SK-N-SH (cell line): ENCODE results near the gene MXI1. TPM values are rescaled to one million over a fixed set of nuclear protein-coding genes. Genes with fewer than 3 reads are reported as not detected.

Source experiments
- CTCF ChIA-PET: fragments of 300-600, 350-600 bp; formaldehyde crosslinking; extraction: SDS; loops from one replicate; lab custom pipeline; 2021; lab: Yijun Ruan, JAX
- POLR2A ChIA-PET: fragments of 350-600 bp; sonication (Branson Sonifier 250); formaldehyde crosslinking; extraction: SDS; loops from one replicate; lab custom pipeline; 2020; ENCODE audit warnings: antibody characterized with exemption, inconsistent platforms; lab: Yijun Ruan, JAX
- DNase-seq: peaks from one replicate; pipeline ENCODE4 v3.0.0; 2012
- H2AFZ ChIP-seq: fragments of 200-600 bp; sonication (generic); 2 replicates; pipeline ENCODE4 v1.8.1; 2016; ENCODE audit warnings: antibody characterized with exemption, mild to moderate bottlenecking, low read depth
- H3F3A ChIP-seq: fragments of 200-600 bp; sonication (generic); replicated peaks from 2 replicates; pipeline ENCODE3; 2016; ENCODE audit warnings: antibody characterized with exemption, mild to moderate bottlenecking; ENCODE audit not compliant: insufficient read depth
- H3K27ac ChIP-seq, 2 experiments: fragments of 200-500 bp in 1 of 2; fragments of 200-600 bp in 1 of 2; sonication (Bioruptor generic) in 1 of 2; sonication (generic), shearing (Covaris generic) in 1 of 2; 2 replicates each; pipeline versions ENCODE4 v1.5.1 to v1.6.1; 2014 to 2016; ENCODE audit warnings: low read depth in 2 of 2, inconsistent platforms in 1 of 2, low read length in 1 of 2, mild to moderate bottlenecking in 1 of 2, mixed read lengths in 1 of 2
- H3K27me3 ChIP-seq: fragments of 200-600 bp; sonication (generic), shearing (Covaris generic); 2 replicates; pipeline ENCODE4 v1.6.1; 2016; ENCODE audit warnings: mixed run types; ENCODE audit not compliant: insufficient read depth
- H3K36me3 ChIP-seq, 2 experiments: fragments of 200-500 bp in 1 of 2; fragments of 200-600 bp in 1 of 2; sonication (Bioruptor generic) in 1 of 2; sonication (generic) in 1 of 2; replicated peaks in 1 of 2; 2 replicates each; pipeline versions ENCODE3 to v1.5.1; 2014 to 2016; ENCODE audit warnings: low read length in 1 of 2, mild to moderate bottlenecking in 1 of 2; ENCODE audit not compliant: insufficient read depth in 2 of 2, control insufficient read depth in 1 of 2
- H3K4me1 ChIP-seq, 2 experiments: fragments of 200-500 bp in 1 of 2; fragments of 200-600 bp in 1 of 2; sonication (Bioruptor generic) in 1 of 2; sonication (generic), shearing (Covaris generic) in 1 of 2; 2 replicates each; pipeline versions ENCODE4 v1.5.1 to v1.6.1; 2014 to 2016; ENCODE audit warnings: low read depth in 1 of 2, low read length in 1 of 2, mixed run types in 1 of 2; ENCODE audit not compliant: insufficient read depth in 2 of 2, control insufficient read depth in 1 of 2
- H3K4me2 ChIP-seq: fragments of 200-600 bp; sonication (generic), shearing (Covaris generic); 2 replicates; pipeline ENCODE4 v1.6.1; 2017; ENCODE audit warnings: mixed run types
- H3K4me3 ChIP-seq, 2 experiments: fragments of 200-500 bp in 1 of 2; fragments of 200-600 bp in 1 of 2; sonication (Bioruptor generic) in 1 of 2; sonication (generic), shearing (Covaris generic) in 1 of 2; 2 replicates each; pipeline versions ENCODE4 v1.5.1 to v1.8.1; 2014 to 2016; ENCODE audit warnings: low read depth in 2 of 2, inconsistent platforms in 1 of 2, low read length in 1 of 2, mild to moderate bottlenecking in 1 of 2, mixed read lengths in 1 of 2, moderate library complexity in 1 of 2
- H3K79me2 ChIP-seq: fragments of 200-600 bp; sonication (generic); 2 replicates; pipeline ENCODE4 v1.8.1; 2017; ENCODE audit warnings: mild to moderate bottlenecking; ENCODE audit not compliant: insufficient read depth
- H3K9ac ChIP-seq: fragments of 200-600 bp; sonication (generic); 2 replicates; pipeline ENCODE4 v1.6.1; 2017; ENCODE audit warnings: mixed run types
- H3K9me2 ChIP-seq: fragments of 200-600 bp; sonication (generic); 2 replicates; pipeline ENCODE4 v1.6.1; 2017; ENCODE audit warnings: mixed run types
- H3K9me3 ChIP-seq: fragments of 200-600 bp; sonication (generic); 2 replicates; pipeline ENCODE4 v1.6.1; 2017; ENCODE audit warnings: mixed run types, mild to moderate bottlenecking, moderate library complexity
- H4K20me1 ChIP-seq: fragments of 200-600 bp; sonication (generic); 2 replicates; pipeline ENCODE4 v1.6.1; 2017; ENCODE audit warnings: mild to moderate bottlenecking, mixed run types; ENCODE audit not compliant: insufficient read depth
- EP300 ChIP-seq, 2 experiments: IDR thresholded peaks; 2 replicates each; pipeline versions ENCODE4 v1.4.0 to v1.6.1; 2012; ENCODE audit warnings: borderline replicate concordance in 1 of 2, low read depth in 1 of 2, low read length in 1 of 2
- EZH2phosphoT487 ChIP-seq: fragments of 200-600 bp; sonication (generic); IDR thresholded peaks from 2 replicates; pipeline ENCODE4 v1.6.1; 2017; ENCODE audit warnings: low read depth, mixed run types, mild to moderate bottlenecking, antibody characterized with exemption, moderate library complexity, borderline replicate concordance
- FOSL2 ChIP-seq: IDR thresholded peaks from 2 replicates; pipeline ENCODE4 v1.4.0; 2012; ENCODE audit warnings: low read depth, mild to moderate bottlenecking, moderate library complexity, borderline replicate concordance
- FOXJ3 ChIP-seq: sonication (generic); formaldehyde crosslinking; IDR thresholded peaks from 2 replicates; pipeline ENCODE4 v1.5.1; 2020; ENCODE audit warnings: mild to moderate bottlenecking, missing genetic modification reagents
- GABPA ChIP-seq: IDR thresholded peaks from 2 replicates; pipeline ENCODE4 v1.4.0; 2012; ENCODE audit warnings: low read depth, mild to moderate bottlenecking
- IRF3 ChIP-seq: fragments of 150-350 bp; IDR thresholded peaks from 2 replicates; pipeline ENCODE4 v1.6.1; 2016; ENCODE audit warnings: mild to moderate bottlenecking, low read depth, low read length
- MEF2A ChIP-seq: IDR thresholded peaks from 2 replicates; pipeline ENCODE4 v1.4.0; 2012; ENCODE audit warnings: low read depth, borderline replicate concordance
- MXI1 ChIP-seq: IDR thresholded peaks from 2 replicates; pipeline ENCODE4 v1.6.1; 2012; ENCODE audit warnings: mild to moderate bottlenecking, low read depth, low read length, improper control_type of control experiment
- NRF1 ChIP-seq: IDR thresholded peaks from 2 replicates; pipeline ENCODE4 v1.6.1; 2012; ENCODE audit warnings: low read depth, mild to moderate bottlenecking, low read length
- RAD21 ChIP-seq: IDR thresholded peaks from 2 replicates; pipeline ENCODE4 v1.6.1; 2012; ENCODE audit warnings: mild to moderate bottlenecking, low read length
- RCOR1 ChIP-seq: fragments of 150-350 bp; IDR thresholded peaks from 2 replicates; pipeline ENCODE4 v1.6.1; 2017; ENCODE audit warnings: antibody characterized with exemption, low read length
- RFX5 ChIP-seq: IDR thresholded peaks from 2 replicates; pipeline ENCODE4 v1.6.1; 2012; ENCODE audit warnings: mild to moderate bottlenecking, improper control_type of control experiment, low read length
- RXRA ChIP-seq: IDR thresholded peaks from 2 replicates; pipeline ENCODE4 v1.4.0; 2012; ENCODE audit warnings: low read depth, mild to moderate bottlenecking, borderline replicate concordance
- TCF12 ChIP-seq: IDR thresholded peaks from 2 replicates; pipeline ENCODE4 v1.4.0; 2012
- TEAD4 ChIP-seq: IDR thresholded peaks from 2 replicates; pipeline ENCODE4 v1.4.0; 2012; ENCODE audit warnings: mild to moderate bottlenecking, borderline replicate concordance; ENCODE audit not compliant: insufficient read depth
- USF1 ChIP-seq: IDR thresholded peaks from 2 replicates; pipeline ENCODE4 v1.4.0; 2012; ENCODE audit warnings: low read depth, borderline replicate concordance
- WGBS: methylation state at CpG from one replicate; pipeline ENCODE4 v1.1.6; 2017; ENCODE audit warnings: low lambda C conversion rate; 5-methylcytosine and 5-hydroxymethylcytosine counted together
- polyA plus RNA-seq, 3 experiments: library from polyadenylated mRNA; depleted of rRNA; stranded (reverse); fragments of >200 nt; gene quantifications; 2 replicates each; pipeline ENCODE4 v1.2.3, GENCODE V29; 2012
- TF ChIP-seq, protein P1 (sequence below): IDR thresholded peaks from 2 replicates; pipeline ENCODE4 v1.4.0; 2012; ENCODE audit warnings: low read depth
- TF ChIP-seq, protein P2 (sequence below): fragments of 200-600 bp; sonication (generic); IDR thresholded peaks from 2 replicates; pipeline ENCODE4 v1.6.1; 2017; ENCODE audit warnings: antibody characterized with exemption, mild to moderate bottlenecking, moderate library complexity
- TF ChIP-seq, protein P3 (sequence below): IDR thresholded peaks from 2 replicates; pipeline ENCODE4; 2012
- TF ChIP-seq, protein P4 (sequence below): fragments of 150-350 bp; IDR thresholded peaks from 2 replicates; pipeline ENCODE4 v1.6.1; 2017; ENCODE audit warnings: antibody characterized with exemption, low read length, low read depth, borderline replicate concordance

Gene MXI1
- polyA plus RNA-seq, 1 of the 3 experiments (the other 2 are of a cell fraction): 13.8 TPM

- H3K9ac ChIP-seq: no peak overlapping the region
- H3K27me3 ChIP-seq: no peaks in the 10 kb centered on the region; the same call in 1 of the 2 replicates
- H3K4me3 ChIP-seq: no peak overlapping the region
- H3K36me3 ChIP-seq: no peaks in the 10 kb centered on the region
- CTCF ChIA-PET: interaction anchor here (1.7 kb wide), 1 partner anchor 20 kb away, joined by 5 read pairs; no protein-coding TSS in a partner anchor
- 88% methylated on average over 11 of the region's 11 CpGs for WGBS
- no peak overlapping the region for H3K27ac ChIP-seq
- no peak overlapping the region for H2AFZ ChIP-seq
- TF ChIP-seq RAD21 (no peak), FOSL2 (no peak), MEF2A (no peak), RCOR1 (no peak), TCF12 (no peak), RXRA (no peak), EP300 (IDR thresholded peaks at IDR 0.05; ENCODE audit: borderline replicate concordance in 1 of 2, low read depth in 1 of 2, low read length in 1 of 2) (no peak), TEAD4 (no peak), IRF3 (no peak), RFX5 (no peak), NRF1 (no peak)
- TF ChIP-seq, protein P1, sequence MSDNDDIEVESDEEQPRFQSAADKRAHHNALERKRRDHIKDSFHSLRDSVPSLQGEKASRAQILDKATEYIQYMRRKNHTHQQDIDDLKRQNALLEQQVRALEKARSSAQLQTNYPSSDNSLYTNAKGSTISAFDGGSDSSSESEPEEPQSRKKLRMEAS: no peak
- TF ChIP-seq, all 33 proteins: peak for 0
- Histone ChIP-seq H3K4me2 (no peak overlapping the region), H3K9me3 (no peaks in the 10 kb centered on the region), H4K20me1 (no peaks in the 10 kb centered on the region), H3K9me2 (no peaks in the 10 kb centered on the region), H3F3A (no peaks in the 10 kb centered on the region), H3K4me1 (no peaks in the 10 kb centered on the region), H3K79me2 (no peaks in the 10 kb centered on the region)
- POLR2A ChIA-PET: no interaction called here
- no peak for DNase-seq
These were observed 49.1 kb upstream of the MXI1 start for GRCh38 chr10:110158051-110159005.

DNA sequence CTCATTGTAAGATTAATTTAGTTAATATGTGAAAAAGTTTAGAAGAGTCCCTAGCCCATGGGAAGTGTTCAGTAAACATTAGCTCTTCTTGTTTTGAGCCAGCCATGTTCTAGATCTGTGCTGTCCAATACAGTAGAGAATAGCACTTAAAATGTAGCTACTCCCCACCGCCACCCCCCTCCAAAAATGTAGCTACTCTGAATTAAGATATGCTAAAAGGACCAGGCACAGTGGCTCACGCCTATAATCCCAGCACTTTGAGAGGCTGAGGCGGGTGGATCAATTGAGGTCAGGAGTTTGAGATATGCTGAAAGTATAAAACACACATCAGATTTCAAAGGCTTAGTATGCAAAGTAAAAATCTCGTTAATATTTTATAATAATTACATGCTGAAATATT lies 47.3 kb upstream of the MXI1 start:
- no peak overlapping the region for H3K4me2 ChIP-seq
- H3K27ac ChIP-seq: no peak overlapping the region
- H3K9me2 ChIP-seq: no peaks in the 10 kb centered on the region
- no peaks in the 10 kb centered on the region for H3F3A ChIP-seq
- no peaks in the 10 kb centered on the region for H3K36me3 ChIP-seq
- H3K9me3 ChIP-seq: no peaks in the 10 kb centered on the region
- DNase-seq: no peak
- POLR2A ChIA-PET: no interaction called here
- CTCF ChIA-PET: interaction anchor here (0.7 to 1.6 kb wide), 3 partner anchors 12 to 19 kb away, joined by 3 to 4 read pairs (median 3); no protein-coding TSS in a partner anchor
- no peaks in the 10 kb centered on the region for H3K4me1 ChIP-seq
- no peaks in the 10 kb centered on the region for H3K79me2 ChIP-seq
- no peak overlapping the region for H2AFZ ChIP-seq
- no peak overlapping the region for H3K9ac ChIP-seq
- no peaks in the 10 kb centered on the region; the same call in 1 of the 2 replicates for H3K27me3 ChIP-seq
- no peaks in the 10 kb centered on the region for H4K20me1 ChIP-seq
- H3K4me3 ChIP-seq: no peak overlapping the region
- 44% methylated on average over 4 of the region's 4 CpGs for WGBS
- TF ChIP-seq TEAD4 (no peak), FOXJ3 (CRISPR knock-in tag) (no peak), EZH2phosphoT487 (no peak), MXI1 (no peak), EP300 (IDR thresholded peaks at IDR 0.05; ENCODE audit: borderline replicate concordance in 1 of 2, low read depth in 1 of 2, low read length in 1 of 2) (no peak), MEF2A (no peak), USF1 (no peak), RAD21 (no peak), GABPA (no peak)
- TF ChIP-seq, protein P2, sequence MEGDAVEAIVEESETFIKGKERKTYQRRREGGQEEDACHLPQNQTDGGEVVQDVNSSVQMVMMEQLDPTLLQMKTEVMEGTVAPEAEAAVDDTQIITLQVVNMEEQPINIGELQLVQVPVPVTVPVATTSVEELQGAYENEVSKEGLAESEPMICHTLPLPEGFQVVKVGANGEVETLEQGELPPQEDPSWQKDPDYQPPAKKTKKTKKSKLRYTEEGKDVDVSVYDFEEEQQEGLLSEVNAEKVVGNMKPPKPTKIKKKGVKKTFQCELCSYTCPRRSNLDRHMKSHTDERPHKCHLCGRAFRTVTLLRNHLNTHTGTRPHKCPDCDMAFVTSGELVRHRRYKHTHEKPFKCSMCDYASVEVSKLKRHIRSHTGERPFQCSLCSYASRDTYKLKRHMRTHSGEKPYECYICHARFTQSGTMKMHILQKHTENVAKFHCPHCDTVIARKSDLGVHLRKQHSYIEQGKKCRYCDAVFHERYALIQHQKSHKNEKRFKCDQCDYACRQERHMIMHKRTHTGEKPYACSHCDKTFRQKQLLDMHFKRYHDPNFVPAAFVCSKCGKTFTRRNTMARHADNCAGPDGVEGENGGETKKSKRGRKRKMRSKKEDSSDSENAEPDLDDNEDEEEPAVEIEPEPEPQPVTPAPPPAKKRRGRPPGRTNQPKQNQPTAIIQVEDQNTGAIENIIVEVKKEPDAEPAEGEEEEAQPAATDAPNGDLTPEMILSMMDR: no peak
- TF ChIP-seq, protein P3, sequence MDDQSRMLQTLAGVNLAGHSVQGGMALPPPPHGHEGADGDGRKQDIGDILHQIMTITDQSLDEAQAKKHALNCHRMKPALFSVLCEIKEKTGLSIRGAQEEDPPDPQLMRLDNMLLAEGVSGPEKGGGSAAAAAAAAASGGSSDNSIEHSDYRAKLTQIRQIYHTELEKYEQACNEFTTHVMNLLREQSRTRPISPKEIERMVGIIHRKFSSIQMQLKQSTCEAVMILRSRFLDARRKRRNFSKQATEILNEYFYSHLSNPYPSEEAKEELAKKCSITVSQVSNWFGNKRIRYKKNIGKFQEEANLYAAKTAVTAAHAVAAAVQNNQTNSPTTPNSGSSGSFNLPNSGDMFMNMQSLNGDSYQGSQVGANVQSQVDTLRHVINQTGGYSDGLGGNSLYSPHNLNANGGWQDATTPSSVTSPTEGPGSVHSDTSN: no peak
- TF ChIP-seq, protein P4, sequence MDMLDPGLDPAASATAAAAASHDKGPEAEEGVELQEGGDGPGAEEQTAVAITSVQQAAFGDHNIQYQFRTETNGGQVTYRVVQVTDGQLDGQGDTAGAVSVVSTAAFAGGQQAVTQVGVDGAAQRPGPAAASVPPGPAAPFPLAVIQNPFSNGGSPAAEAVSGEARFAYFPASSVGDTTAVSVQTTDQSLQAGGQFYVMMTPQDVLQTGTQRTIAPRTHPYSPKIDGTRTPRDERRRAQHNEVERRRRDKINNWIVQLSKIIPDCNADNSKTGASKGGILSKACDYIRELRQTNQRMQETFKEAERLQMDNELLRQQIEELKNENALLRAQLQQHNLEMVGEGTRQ: no peak
